EL (cell line): ENCODE measurements around the gene ACP1.

Experiments used
- DNase-seq: peaks from one replicate; pipeline ENCODE4 v3.0.0-alpha.2; 2016

The ACP1 gene

DNA sequence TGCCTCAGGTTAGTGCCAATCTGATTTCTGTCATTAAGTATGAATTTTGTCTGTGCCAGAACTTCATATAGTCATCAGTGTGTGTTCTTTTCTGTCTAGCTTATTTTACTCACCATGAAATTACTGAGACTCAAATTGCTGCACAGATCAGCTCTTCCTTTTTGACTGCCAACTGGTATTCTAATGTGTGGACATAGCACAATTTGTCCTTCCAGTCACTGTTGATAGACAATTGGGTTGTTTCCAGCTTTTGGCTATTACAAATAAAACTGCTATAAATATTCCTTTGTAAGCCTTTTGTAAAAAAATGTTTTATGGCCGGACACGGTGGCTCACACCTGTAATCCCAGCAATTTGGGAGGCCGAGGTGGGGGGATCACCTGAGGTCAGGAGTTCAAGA is 8.7 kb upstream of the ACP1 start:
- no peak for DNase-seq

DNA sequence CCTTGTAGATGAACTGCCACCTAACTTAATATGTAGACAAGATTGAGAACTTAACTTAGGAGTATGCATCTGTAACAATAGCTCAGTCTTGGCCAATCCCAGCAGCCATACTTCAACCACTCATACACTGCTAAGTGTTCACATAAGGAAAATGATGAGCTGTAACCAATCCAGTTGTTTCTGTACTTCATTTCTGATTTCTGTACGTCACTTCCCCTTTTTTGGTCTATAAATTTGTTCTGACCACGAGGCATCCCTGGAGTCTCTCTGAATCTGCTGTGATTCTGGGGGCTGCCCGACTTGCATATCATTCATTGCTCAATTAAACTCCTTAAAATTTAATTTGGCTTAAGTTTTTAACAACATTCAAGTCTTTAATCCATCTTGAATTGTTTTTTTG is 7.3 kb upstream of the ACP1 start:
- no peak for DNase-seq

DNA sequence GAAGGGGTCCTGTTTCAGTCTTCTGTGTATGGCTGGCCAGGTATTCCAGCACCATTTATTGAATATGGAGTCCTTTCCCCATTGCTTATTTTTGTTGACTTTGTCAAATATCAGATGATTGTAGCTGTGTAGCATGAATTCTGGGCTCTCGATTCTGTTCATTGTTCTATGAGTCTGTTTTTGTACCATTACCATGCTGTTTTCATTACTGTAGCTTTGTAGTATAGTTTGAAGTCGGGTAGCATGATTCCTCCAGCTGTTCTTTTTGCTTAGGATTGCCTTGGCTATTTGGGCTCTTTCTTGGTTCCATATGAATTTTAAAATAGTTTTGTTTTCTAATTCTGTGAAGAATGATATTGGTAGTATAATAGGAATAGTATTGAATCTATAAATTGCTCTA is 6.9 kb upstream of the ACP1 start:
- no peak for DNase-seq

DNA sequence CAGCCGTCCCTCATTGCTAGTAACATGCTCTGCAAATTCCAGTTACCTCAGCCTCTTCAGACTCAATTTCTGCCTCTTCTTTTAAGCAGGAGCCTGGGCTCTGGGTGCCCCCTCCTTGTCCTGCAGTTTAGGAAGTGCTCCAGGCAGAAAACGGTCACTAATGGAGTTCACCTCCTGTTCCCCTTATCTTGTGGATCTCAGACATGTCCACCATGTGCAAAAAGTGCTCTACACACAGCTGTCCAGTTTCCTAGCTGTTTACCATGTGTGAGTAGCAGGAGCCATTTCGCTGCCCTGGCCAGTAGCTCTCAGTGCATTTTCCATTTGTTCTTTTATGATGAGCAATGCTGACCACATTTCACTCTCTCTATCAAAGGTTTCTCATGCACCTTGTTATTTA is 5.8 kb upstream of the ACP1 start:
- no peak for DNase-seq

DNA sequence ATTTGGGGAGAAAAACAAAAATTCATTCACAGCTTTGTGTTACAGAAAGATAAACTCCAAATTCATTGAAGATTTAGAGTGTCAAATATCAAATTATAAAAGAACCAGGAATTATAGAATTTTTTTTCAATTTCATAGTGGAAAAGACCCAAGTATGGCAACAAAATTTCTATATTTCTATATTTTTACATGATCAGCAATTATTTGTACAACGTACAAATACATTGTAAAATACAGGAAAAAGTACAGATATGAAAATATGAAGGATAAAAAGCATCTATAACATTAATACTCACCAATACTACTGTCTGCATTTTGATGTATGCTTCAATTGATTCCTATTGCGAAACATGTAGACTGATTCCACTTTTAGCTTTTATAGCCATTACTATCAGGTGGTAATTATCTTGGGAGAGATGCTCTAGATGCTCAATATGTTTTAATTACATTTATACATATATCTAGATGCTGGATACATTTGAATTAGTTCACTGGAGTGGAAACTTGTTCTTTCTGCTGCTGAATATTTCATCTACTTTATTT is 4.9 kb upstream of the ACP1 start:
- DNase-seq, result no peak

DNA sequence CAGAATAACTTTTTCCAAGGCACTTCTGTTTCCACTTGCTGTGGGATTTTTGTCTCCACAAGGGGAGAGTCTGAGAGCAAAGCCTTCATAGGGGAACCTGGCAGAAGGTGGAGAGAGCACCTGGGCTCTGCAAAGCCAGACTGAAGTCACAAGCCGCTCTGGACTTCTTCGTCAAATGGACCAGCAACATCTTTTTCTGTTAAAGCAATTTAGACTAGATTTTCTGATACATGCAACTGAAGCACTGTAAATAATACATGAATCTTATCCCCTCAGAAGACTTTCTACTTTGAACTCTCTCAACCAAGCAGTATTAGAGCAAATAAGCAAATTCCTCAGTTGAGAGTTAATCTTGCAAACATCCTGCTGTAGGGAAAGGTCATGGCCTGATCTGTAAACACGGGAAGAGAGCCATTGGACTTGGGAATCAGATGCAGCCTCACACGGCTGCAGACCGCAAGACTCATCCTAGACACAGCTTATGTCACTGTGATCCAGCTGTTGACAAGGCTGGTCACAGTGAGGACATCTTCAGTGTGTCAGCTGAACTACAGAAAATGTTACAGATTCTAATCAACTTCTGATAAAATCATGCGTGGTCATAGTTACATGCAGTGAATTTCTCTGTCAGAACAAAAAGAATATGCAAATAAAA is 4.1 kb upstream of the ACP1 start:
- DNase-seq, result no peak

DNA sequence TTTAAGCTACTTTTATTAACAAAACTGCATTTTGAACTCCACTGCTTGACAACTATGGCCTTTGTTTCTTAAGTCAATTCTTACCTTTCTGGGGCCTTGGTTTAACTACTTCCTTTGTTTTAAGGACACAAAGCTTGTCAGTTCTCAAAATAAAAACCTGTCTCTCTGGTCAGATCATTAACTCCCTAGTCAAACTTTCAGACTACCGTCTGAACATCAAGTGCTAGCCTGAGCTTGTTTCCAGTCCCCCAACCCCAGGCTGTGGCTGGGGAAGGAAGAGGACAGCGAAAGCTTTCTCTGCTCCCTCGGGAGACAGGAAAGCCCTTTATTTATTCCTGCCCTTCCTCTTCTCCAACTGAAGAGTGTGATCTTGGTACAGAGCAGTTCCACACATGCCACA is 2.6 kb upstream of the ACP1 start:
- no peak for DNase-seq

DNA sequence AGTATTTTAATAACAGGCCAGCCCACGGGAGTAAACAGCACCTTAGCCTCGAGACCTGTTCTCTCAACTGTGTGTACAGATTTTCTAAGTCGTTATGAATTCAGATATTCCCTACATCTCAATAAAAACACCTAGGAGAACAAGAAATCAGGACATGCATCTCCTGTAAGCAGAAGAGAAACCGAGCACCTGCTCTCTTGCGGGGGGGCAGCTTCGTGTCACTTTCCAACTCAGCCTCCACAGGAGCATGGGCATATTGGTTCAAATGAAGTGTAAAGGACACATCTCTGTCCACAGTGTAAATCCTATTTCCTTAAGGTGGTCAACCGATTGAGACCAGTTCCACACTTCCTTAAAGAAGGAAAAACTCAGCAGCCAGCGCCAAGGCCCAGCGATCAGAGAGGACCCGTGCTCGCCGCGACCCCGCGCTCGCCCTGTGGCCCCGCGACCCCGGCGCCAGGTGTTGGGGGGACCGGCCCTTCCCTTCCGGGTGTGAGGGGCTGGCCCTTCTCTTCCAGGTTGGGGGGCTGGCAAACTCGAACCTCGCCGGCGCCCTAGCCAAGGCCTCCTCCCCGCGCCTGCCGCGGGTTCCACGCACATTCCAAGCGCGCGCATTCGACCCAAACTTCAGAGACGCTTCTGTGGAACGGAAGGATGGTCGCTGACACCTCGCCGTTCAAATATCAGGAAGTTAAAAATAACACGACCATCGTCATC is 1.6 kb upstream of the ACP1 start:
- no peak for DNase-seq

DNA sequence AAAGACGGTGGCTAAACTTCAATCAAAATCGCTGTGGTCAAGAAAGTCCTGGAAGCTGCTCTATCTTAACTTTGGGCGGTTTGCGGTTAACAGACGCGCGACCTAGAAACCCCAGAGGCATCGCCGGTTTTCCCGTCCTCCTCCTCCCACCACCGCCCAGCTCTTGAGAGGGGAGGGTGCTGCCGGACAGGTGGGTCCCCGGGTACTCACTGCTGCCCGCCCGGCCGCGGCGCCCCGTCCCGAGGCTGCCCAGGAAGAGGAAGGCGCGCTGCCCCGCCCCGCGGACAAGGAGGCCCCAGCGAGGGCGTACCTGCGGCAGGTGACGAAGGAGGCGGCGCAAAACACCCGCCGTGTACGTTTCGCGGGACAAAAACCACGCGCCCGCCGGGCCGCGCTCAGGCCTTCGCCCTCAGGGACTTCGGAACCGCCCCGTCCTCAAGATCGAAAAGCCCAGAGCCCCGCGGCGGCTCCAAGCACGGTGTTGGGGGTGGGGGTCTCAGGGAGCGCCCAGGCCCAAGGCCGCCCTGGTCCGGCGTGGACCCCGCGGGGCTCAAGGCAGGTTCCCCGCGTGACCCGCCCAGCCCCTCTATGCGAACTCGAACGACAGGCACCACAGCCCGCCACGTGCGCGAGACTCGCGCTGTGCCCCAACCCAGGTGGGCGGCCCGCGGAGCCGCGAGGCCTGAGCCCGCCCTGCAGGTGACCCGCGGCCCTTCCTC is 814 bp upstream of the ACP1 start, which contains the start of gene SH3YL1:
TSS of gene SH3YL1 (minus strand) at position 259 of the 719 bp plus-strand sequence. CDS start at position 211, 48 bp downstream.
- DNase-seq, result no peak

DNA sequence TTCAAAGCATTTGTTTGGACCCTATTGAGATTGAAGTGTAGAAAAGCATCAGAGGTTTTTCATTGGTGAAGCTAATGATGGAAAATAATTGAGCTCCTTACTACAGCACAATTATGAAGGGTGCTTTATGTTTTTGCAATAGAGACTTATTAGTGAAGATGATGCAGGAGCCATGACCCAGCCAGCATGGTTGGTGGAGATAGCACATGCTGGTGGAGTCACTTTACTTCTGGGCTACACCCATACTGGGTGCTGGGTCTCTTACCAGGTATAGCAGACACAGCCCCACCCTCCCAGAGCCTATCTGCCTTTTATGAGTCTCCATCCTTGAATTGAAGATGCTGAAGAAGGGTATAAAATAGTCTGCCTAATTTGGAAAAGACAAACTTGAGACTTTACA is 3.6 kb downstream of the ACP1 start:
- DNase-seq, result no peak

DNA sequence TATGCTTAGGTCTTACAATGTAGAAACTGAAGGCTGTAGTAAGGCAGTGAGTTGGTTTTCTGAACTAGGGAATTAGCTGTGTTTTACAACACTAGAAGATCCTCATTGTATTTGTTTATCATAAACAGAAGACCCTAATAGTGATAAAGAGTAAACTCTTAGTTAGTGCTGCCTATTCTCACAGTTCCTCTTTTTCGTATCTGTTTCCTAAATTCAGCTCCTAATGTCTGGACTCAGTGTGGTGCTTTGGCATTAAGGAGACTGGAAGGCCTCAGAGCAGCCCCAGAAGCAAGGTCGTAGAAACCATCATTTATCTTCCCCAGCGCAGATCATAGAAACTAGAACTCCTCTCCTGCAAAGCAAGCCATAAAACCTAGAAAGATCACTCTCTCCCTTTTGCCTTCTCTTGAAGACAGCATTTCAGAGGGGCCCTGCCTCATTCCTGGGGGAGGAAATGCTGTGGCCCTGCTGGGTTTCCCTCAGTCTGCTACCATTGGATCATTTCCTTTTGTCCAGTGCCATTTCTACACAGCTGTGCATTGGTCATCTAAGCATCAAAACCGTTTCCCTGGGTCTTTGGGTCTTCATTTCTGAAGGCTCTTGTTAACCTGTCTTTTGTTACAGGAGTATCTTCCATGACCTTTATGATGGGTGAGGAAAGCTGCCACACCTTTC is 4.7 kb downstream of the ACP1 start:
- no peak for DNase-seq

DNA sequence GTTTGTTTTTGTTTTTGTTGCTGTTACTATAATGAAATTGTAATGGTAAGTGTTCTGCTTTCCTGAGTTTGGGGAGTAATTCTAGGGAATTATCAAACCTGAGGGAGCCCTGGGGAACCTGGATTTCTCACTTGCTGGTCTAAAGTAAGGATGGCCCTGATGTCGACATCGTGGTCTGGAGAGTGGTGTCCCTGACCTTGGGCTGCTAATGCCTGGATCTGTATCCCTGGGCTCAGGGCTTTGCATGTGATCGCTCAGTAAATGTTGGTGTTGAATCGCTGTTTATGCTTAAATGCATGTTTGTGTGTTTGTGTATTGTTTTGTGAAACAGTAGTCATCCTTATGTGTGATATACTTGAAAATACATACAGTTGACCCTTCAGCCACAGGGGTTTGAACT is 6.1 kb downstream of the ACP1 start:
- no peak for DNase-seq

DNA sequence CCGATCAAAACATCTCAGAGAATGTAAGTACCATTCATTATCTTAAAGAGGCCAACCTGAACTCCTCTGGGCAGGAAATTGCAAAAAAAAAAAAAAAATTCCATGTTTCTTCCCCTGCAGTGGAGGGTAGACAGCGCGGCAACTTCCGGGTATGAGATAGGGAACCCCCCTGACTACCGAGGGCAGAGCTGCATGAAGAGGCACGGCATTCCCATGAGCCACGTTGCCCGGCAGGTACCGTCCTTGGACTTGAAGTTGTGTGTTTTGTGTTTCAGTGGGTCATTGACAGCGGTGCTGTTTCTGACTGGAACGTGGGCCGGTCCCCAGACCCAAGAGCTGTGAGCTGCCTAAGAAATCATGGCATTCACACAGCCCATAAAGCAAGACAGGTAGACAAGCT is 7.2 kb downstream of the ACP1 start:
- DNase-seq, result no peak

DNA sequence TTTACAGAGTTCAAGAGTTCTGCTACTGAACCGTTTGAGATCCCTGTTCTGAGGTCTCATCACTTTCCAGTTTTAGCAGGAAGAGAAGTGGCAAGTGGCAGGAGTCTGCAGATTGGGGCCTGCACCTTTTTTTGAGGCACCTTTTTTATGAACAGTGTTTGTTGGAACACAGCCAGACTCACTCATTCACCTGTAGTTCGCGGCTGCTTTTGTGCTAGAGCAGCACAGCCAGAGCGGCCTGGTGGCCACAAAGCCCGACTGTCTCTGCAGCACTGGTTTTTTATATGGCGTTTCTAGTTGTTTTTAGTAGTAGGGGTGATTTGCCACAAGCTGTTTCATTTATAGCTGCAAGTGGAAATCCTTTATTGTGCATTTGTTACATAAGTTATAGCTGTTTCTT is 8.6 kb downstream of the ACP1 start:
- no peak for DNase-seq

DNA sequence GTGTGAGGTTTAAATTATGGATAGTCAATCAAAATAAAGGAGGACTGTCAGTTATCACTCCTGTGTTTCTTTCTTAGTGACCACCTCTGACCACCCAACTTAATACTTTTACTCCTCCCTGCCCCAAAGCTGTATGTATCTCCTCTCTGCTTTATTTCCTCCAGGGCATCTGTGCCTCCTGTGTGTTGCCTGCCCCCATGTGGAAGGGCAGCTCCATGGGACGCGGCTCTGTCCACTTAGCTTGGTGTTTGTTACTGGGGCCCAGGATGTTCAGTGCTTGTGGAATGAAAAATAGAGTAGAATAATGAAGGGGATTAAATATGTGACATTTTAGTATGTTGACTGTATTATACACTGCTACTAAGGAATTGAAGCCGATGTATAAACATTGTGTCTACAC is 9.8 kb downstream of the ACP1 start:
- DNase-seq, result no peak

DNA sequence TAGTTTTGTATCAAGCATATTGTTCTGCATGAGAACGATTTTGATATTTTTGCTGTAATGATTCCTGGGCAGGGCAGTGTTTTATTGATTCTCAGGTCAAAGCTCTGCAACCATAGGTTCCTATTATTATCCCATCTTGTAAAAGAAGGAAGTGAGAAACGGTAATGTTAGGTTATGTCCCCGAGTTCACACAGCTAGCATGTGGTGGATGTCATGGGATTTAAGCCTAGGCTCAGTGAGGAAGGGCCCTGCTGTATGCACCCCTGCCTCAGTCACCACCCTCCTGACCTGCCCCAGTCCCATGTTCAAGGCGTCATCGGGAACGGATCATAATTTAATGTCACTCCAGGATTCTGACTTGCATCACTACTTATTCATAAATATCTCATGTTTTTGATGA is 10.7 kb downstream of the ACP1 start:
- no peak for DNase-seq

DNA sequence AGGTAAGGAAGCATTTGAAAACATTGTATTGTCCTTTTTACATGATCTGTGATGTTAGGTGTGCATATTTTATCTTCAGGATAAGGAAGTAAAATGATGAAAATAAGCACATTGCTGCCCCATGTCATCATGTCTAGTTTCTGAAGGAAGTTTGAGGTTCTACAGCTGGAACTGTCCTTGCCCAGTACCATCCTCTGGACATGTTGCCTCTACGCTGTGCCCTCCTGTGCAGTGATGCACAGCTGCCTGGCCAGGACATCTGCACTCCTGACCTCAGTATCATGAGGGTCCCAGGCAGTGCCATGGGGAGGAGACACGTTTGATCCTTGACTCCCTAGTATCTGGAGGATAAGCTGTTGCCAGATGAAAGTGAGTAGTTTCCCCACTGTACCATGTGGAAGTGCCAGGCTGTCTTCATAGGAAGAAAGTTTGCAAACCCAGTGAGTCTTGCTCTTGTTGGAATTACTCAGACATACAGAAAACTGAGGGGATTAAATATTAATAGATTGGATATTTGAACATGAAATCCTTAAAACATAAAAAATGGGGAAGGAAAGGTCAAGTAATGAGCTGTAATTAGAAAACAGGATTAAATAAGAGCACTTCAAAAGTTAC is 13.7 kb downstream of the ACP1 start:
- DNase-seq, result no peak

DNA sequence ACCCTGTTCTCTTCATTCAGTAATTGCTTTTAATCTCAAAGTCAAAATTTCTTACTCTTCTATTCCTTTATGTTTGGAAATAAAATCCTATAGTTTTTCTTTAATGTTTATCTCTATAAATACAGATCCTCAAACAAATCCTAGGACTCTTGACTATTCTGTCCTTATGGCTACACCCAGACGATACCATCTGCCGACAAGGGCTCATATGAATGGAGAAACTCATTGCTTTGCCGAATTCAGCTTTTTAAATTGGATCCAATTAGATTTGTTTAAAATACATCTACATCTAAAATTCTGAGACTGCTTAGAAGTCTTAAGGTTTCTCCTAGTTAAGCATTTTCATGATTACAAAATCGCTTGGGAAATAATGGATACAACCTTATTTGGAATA is 14.2 kb downstream of the ACP1 start:
- DNase-seq, result no peak

DNA sequence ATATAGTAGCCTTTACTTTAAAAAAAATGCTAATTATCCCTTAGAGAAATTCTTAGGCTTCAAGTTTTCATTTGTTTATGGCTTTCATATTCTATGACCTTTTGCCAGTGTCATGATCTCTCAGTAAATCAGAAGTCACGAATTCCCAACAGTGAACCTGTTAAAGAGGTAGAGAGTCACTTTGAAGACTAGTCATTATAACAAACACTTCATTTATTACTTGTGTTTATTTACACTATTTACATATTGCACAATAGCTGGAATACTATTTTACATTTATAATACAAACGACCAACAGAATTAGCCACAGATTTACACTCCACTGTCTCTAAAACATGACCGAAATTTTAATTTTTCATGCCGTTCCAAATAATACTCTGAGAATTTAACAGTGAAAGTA is 14.6 kb downstream of the ACP1 start:
- no peak for DNase-seq

DNA sequence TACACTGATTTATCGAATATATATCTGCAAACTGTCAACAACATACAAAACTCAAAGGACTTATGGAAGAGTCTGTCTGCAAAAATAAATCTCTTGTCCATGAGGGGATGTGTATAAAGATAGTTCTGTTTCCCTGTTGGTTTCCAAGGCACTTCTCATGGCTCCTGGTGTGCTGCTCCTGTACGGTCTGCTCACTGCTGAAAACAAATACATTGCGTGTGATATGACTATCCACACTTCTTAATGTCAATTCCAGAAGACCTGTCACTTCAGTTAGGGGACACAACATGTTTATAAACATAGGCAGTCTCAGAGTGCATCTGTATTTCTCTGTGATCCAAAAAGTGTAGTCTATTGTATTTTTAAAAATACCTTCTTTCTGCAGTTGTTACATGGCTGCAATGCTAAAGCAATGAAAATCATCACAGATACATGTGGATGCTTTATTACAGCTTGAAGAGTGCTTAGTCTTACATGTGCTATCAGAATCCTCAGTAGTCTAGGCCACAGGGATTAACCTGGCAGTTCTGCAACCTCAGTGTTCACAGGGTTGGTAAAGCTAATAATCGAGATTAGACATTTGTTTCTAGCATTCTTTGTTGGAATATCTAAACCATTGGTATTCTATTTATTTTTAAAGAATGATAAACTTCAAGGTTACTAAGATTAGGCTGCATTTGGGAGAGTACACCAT is 15.4 kb downstream of the ACP1 start:
- DNase-seq, result no peak

DNA sequence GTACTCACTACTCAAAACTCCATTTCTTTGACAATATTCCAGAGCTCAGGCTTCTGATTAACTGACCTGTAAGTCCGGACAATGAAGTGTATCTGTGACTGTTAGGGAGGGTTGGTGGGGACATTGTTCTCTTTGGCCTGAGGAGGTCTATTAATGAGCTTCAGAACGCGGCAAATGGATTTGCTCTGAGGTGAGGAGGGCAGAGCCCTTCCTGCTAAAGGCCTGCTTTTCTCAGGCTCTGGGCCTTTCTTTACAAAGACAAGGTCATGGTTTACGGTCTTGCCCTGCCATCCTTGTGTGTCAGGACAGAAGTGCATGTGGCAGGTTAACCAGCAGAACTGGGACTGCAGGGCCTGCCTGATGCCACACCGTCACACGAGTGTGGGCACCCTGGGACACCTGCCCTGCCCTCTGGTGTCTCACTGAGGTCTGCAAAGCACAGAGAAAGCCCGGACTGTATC is 15.9 kb downstream of the ACP1 start:
- DNase-seq, result no peak

DNA sequence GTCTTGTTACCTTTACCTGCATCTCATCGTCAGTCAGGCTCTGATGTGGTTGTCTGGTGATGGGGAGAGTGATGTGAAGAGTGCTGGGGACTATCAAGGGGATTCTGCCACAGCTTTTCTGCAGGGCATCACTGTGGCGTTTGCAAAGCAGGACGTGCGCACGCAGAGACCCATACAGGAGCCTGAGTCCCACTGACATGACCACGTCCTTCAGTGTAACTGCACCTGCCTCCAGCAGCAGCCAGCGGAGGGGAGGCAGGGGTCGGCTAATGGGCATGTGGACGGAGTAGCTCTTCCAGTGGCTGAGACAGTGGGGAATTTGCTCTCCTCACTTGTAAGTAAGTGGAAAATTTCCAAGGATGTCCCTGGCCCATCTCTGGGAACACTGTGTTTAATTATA is 16.6 kb downstream of the ACP1 start:
- DNase-seq, result no peak
